H1 (cell line): ENCODE data around the gene STK40. TPM values are rescaled to one million over a fixed set of nuclear protein-coding genes. Genes with fewer than 3 reads are reported as not detected.
A peak's percentile ranks its signal among the peaks of the same experiment; 100 is the strongest.

ENCODE experiments used
- CTCF ChIA-PET: fragments of 300-600 bp; sonication (Branson Sonifier 250); formaldehyde crosslinking; loops from one replicate; lab custom pipeline; 2021; ENCODE audit not compliant: partially characterized antibody; lab: Charles Lee
- POLR2A ChIA-PET: fragments of 300-600 bp; sonication (Branson Sonifier 250); formaldehyde crosslinking; loops from one replicate; lab custom pipeline; 2021; ENCODE audit warnings: inconsistent platforms; ENCODE audit not compliant: partially characterized antibody; lab: Charles Lee
- DNase-seq, 2 experiments: peaks; one replicate each; pipeline versions ENCODE4 v3.0.0 to v3.0.0-alpha.2; 2010 to 2022; ENCODE audit warnings: low spot score in 2 of 2, low read depth in 1 of 2, mixed read lengths in 1 of 2
- FAIRE-seq: peaks from 2 replicates; lab custom pipeline; 2011; peaks lifted over from hg19 to GRCh38; lab: Jason Lieb, UNC
- H2AFZ ChIP-seq: 2 replicates; pipeline ENCODE4 v1.8.1; 2012; ENCODE audit warnings: low read length, inconsistent platforms
- H2AK5ac ChIP-seq: 2 replicates; pipeline ENCODE4 v1.6.1; 2013; ENCODE audit warnings: low read depth, low read length
- H2BK120ac ChIP-seq: replicated peaks from 2 replicates; pipeline ENCODE3; 2013; ENCODE audit warnings: low read depth, low read length, inconsistent platforms
- H2BK12ac ChIP-seq: 2 replicates; pipeline ENCODE4 v1.6.1; 2013; ENCODE audit warnings: low read depth, low read length
- H2BK15ac ChIP-seq: 2 replicates; pipeline ENCODE4 v1.6.1; 2013; ENCODE audit warnings: low read length
- H2BK20ac ChIP-seq: 2 replicates; pipeline ENCODE4 v1.6.1; 2013; ENCODE audit warnings: low read length
- H2BK5ac ChIP-seq: 2 replicates; pipeline ENCODE4 v1.6.1; 2013; ENCODE audit warnings: low read depth, low read length
- H3K14ac ChIP-seq: 2 replicates; pipeline ENCODE4 v1.6.1; 2013; ENCODE audit warnings: inconsistent platforms; ENCODE audit not compliant: insufficient read length
- H3K18ac ChIP-seq: 2 replicates; pipeline ENCODE4 v1.6.1; 2013; ENCODE audit warnings: low read length; ENCODE audit errors: extremely low read depth
- H3K23ac ChIP-seq: 2 replicates; pipeline ENCODE4 v1.6.1; 2013; ENCODE audit warnings: inconsistent platforms; ENCODE audit not compliant: insufficient read length
- H3K23me2 ChIP-seq: 2 replicates; pipeline ENCODE4 v1.6.1; 2013; ENCODE audit warnings: low read depth, low read length
- H3K27ac ChIP-seq: 2 replicates; pipeline ENCODE4 v1.6.1; 2011; ENCODE audit warnings: low read depth, low read length, inconsistent platforms
- H3K27me3 ChIP-seq, 4 experiments: replicated peaks in 1 of 4; 1 replicate in 1 of 4; 2 replicates in 3 of 4; pipeline versions ENCODE4 v1.6.1 to v1.8.1; 2011 to 2013; ENCODE audit warnings: low read length in 3 of 4, mild to moderate bottlenecking in 3 of 4, inconsistent platforms in 2 of 4, mixed read lengths in 2 of 4, moderate library complexity in 1 of 4; ENCODE audit not compliant: control insufficient read depth in 3 of 4, insufficient read depth in 3 of 4; ENCODE audit errors: extremely low read depth in 1 of 4
- H3K36me3 ChIP-seq, 4 experiments: 2 replicates each; pipeline versions ENCODE4 v1.6.1 to v1.8.1; 2011 to 2013; ENCODE audit warnings: mild to moderate bottlenecking in 4 of 4, low read length in 3 of 4, moderate library complexity in 2 of 4, control low read depth in 1 of 4, inconsistent platforms in 1 of 4; ENCODE audit not compliant: insufficient read depth in 4 of 4, control insufficient read depth in 2 of 4
- H3K4ac ChIP-seq: replicated peaks from 2 replicates; pipeline ENCODE3; 2013; ENCODE audit warnings: low read length, low read depth, mixed read lengths, inconsistent platforms; ENCODE audit not compliant: insufficient read length
- H3K4me1 ChIP-seq, 4 experiments: replicated peaks in 1 of 4; 1 replicate in 1 of 4; 2 replicates in 3 of 4; pipeline versions ENCODE4 v1.6.1 to v1.8.1; 2011 to 2013; ENCODE audit warnings: low read length in 3 of 4, inconsistent platforms in 2 of 4, mixed read lengths in 1 of 4; ENCODE audit not compliant: insufficient read depth in 4 of 4, control insufficient read depth in 3 of 4
- H3K4me2 ChIP-seq, 2 experiments: 2 replicates each; pipeline versions ENCODE4 v1.6.1 to v1.8.1; 2011 to 2013; ENCODE audit warnings: low read depth in 2 of 2, low read length in 2 of 2, control low read depth in 1 of 2, inconsistent platforms in 1 of 2, mild to moderate bottlenecking in 1 of 2; ENCODE audit not compliant: insufficient read depth in 1 of 2
- H3K4me3 ChIP-seq, 4 experiments: fragments of 200-600, 300-600 bp in 1 of 4; sonication (generic), shearing (Covaris generic), sonication (Bioruptor Twin) in 1 of 4; 2 replicates each; pipeline versions ENCODE4 v1.5.1 to v1.8.1; 2011 to 2016; ENCODE audit warnings: low read length in 4 of 4, low read depth in 3 of 4, control low read depth in 2 of 4, inconsistent platforms in 2 of 4, mild to moderate bottlenecking in 2 of 4, mixed read lengths in 1 of 4, moderate library complexity in 1 of 4; ENCODE audit not compliant: insufficient read depth in 2 of 4; ENCODE audit errors: extremely low read depth in 1 of 4
- H3K56ac ChIP-seq: replicated peaks from 2 replicates; pipeline ENCODE3; 2013; ENCODE audit warnings: low read depth, mild to moderate bottlenecking, mixed read lengths, low read length, inconsistent platforms; ENCODE audit not compliant: insufficient read length
- H3K79me1 ChIP-seq: 2 replicates; pipeline ENCODE4 v1.6.1; 2013; ENCODE audit warnings: low read depth, low read length, control low read depth
- H3K79me2 ChIP-seq, 2 experiments: 2 replicates each; pipeline versions ENCODE4 v1.6.1 to v1.8.1; 2012 to 2013; ENCODE audit warnings: low read length in 2 of 2, mild to moderate bottlenecking in 2 of 2, inconsistent platforms in 1 of 2; ENCODE audit not compliant: insufficient read depth in 2 of 2, control insufficient read depth in 1 of 2
- H3K9ac ChIP-seq, 4 experiments: replicated peaks in 1 of 4; 1 replicate in 1 of 4; 2 replicates in 3 of 4; pipeline versions ENCODE4 v1.6.1 to v1.8.1; 2011 to 2013; ENCODE audit warnings: low read depth in 3 of 4, low read length in 3 of 4, control low read depth in 2 of 4, mild to moderate bottlenecking in 2 of 4, moderate library complexity in 2 of 4, inconsistent platforms in 1 of 4; ENCODE audit errors: extremely low read depth in 1 of 4
- H3K9me3 ChIP-seq, 2 experiments: 2 replicates each; pipeline versions ENCODE4 v1.6.1 to v1.8.1; 2012 to 2013; ENCODE audit warnings: mild to moderate bottlenecking in 2 of 2, moderate library complexity in 2 of 2, control low read depth in 1 of 2, inconsistent platforms in 1 of 2, low read depth in 1 of 2, low read length in 1 of 2, mixed read lengths in 1 of 2; ENCODE audit not compliant: insufficient read depth in 2 of 2
- H4K20me1 ChIP-seq, 2 experiments: replicated peaks in 1 of 2; 2 replicates each; pipeline versions ENCODE3 to v1.8.1; 2011 to 2013; ENCODE audit warnings: inconsistent platforms in 2 of 2, low read length in 2 of 2, mild to moderate bottlenecking in 1 of 2; ENCODE audit not compliant: insufficient read depth in 2 of 2, control insufficient read depth in 1 of 2
- H4K5ac ChIP-seq: 2 replicates; pipeline ENCODE4 v1.6.1; 2013; ENCODE audit warnings: low read length, low read depth, mixed read lengths, inconsistent platforms; ENCODE audit not compliant: insufficient read length
- H4K8ac ChIP-seq: 2 replicates; pipeline ENCODE4 v1.8.0; 2013; ENCODE audit warnings: mild to moderate bottlenecking, moderate library complexity, low read length, inconsistent platforms; ENCODE audit not compliant: insufficient read depth; ENCODE audit errors: extremely low read depth
- H4K91ac ChIP-seq: replicated peaks from 2 replicates; pipeline ENCODE3; 2013; ENCODE audit warnings: low read length, mixed read lengths, inconsistent platforms; ENCODE audit not compliant: insufficient read length
- TAF7 ChIP-seq: optimal IDR thresholded peaks from 2 replicates; pipeline ENCODE3; 2011; ENCODE audit warnings: low read depth, mild to moderate bottlenecking, inconsistent platforms, low read length, moderate library complexity, borderline replicate concordance
- TEAD4 ChIP-seq: IDR thresholded peaks from 2 replicates; pipeline ENCODE4 v1.6.1; 2012; ENCODE audit warnings: low read depth, low read length, inconsistent platforms, mixed read lengths
- WGBS, 2 experiments: shearing (Covaris generic) in 1 of 2; methylation state at CpG; one replicate each; pipeline versions ENCODE4 v1.1.6 to v1.1.7; 2013 to 2015; ENCODE audit warnings: low lambda C conversion rate in 2 of 2, mixed read lengths in 2 of 2, inconsistent platforms in 1 of 2, low coverage in 1 of 2, missing lambda C conversion rate in 1 of 2; ENCODE audit not compliant: insufficient replicate concordance in 2 of 2, insufficient coverage in 1 of 2, insufficient read length in 1 of 2; ENCODE audit errors: extremely low coverage in 1 of 2, missing lambda C conversion rate in 1 of 2; 5-methylcytosine and 5-hydroxymethylcytosine counted together
- polyA plus RNA-seq, 7 experiments: library from polyadenylated mRNA; depleted of rRNA in 3 of 7; stranded (reverse) in 5 of 7; unstranded in 2 of 7; fragments of >200 nt in 5 of 7; fragments of 200-250 nt in 2 of 7; gene quantifications; 1 replicate in 5 of 7; 2 replicates in 1 of 7; 4 replicates in 1 of 7; pipeline versions ENCODE4 v1.2.1 to v1.2.3, GENCODE V29; 2011 to 2013; ENCODE audit warnings: missing spikeins in 2 of 7, mixed read lengths in 2 of 7
- total RNA-seq: library from RNA; stranded (reverse); fragmentation: NEBNext Ultra II Directional; extraction: Animal tissue kit (Norgen Biotek cat#: 25700); gene quantifications from 2 replicates; pipeline ENCODE4 v1.2.1, GENCODE V29; 2021

The STK40 gene
- total and polyA plus RNA-seq, 2 of the 8 experiments (the other 6 are each of a cell fraction or from before 2014, with no cell fraction given) = 13.6 to 28.6 TPM

DNA sequence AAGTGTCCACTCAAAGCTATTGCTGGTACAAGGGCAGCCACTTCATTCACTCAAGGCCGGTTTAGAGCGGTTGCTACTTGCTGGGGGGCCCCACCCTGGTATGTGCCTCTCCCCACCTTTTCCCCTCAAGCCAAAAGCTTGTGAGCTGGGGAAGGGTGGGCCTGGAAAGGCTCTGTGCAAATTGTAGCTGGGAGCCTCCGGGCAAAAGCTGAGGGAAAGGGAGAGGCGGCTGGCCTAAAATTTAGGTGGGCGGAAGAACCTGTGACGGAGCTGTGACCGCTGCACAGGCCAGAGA lies 79.9 kb downstream of the STK40 start:
- H4K5ac ChIP-seq = no peak overlapping the region
- POLR2A ChIA-PET = interaction anchor here (0.8 to 6.8 kb wide), 21 partner anchors 8 to 157 kb away, joined by 3 to 130 read pairs (median 4); partner anchors contain the start of genes EVA1B, LSM10, MAP7D1 and THRAP3

More for the DNA sequence above, 79.9 kb downstream of the STK40 start:
- peak overlapping the region; percentile 65 to 69 for H3K4me2 ChIP-seq
- peak overlapping the region; percentile 62 to 87 (median 72); a peak in 6 of 8 replicates for H3K4me3 ChIP-seq
- no peaks in the 10 kb centered on the region for H3K9me3 ChIP-seq
- no peak overlapping the region for H3K9ac ChIP-seq
- no peak for FAIRE-seq
- H3K27ac ChIP-seq = no peak overlapping the region
- no peak overlapping the region for H2AK5ac ChIP-seq
- H3K79me2 ChIP-seq = no peaks in the 10 kb centered on the region
- H3K79me1 ChIP-seq = no peaks in the 10 kb centered on the region; the same call in 1 of the 2 replicates
- H3K18ac ChIP-seq = no peak overlapping the region; the same call in 1 of the 2 replicates
- H3K4ac ChIP-seq = no peak overlapping the region
- no peak overlapping the region for H2BK15ac ChIP-seq
- no peak overlapping the region; the same call in 1 of the 2 replicates for H2BK12ac ChIP-seq
- H4K8ac ChIP-seq = no peak overlapping the region
- TF ChIP-seq TAF7 (no peak), TEAD4 (peak; percentile 59; the same call in 1 of the 2 replicates)
- 33% methylated on average over 7 of the region's 7 CpGs; no CpG with 5 or more reads in 1 of the 2 experiments for WGBS, 2 experiments
- H3K14ac ChIP-seq = no peak overlapping the region
- peaks cover 6% of the 10 kb centered on the region for H3K23me2 ChIP-seq
- peaks cover 0 to 9% (median 6%) of the 10 kb centered on the region in 4 experiments; a peak in 6 of 7 replicates for H3K4me1 ChIP-seq
- CTCF ChIA-PET = interaction anchor here (1.1 to 2.8 kb wide), 9 partner anchors 18 to 209 kb away, joined by 3 to 12 read pairs (median 5); no protein-coding TSS in a partner anchor
- H3K36me3 ChIP-seq = peaks cover 16 to 33% (median 28%) of the 10 kb centered on the region in 4 experiments
- H4K91ac ChIP-seq = no peak overlapping the region
- H3K56ac ChIP-seq = no peak overlapping the region
- H2BK20ac ChIP-seq = no peak overlapping the region
- no peak for DNase-seq
- H4K20me1 ChIP-seq = peaks cover 0 to 10% of the 10 kb centered on the region in 2 experiments
- H2AFZ ChIP-seq = no peak overlapping the region
- H3K27me3 ChIP-seq = no peaks in the 10 kb centered on the region
- no peak overlapping the region for H2BK5ac ChIP-seq
- no peak overlapping the region for H2BK120ac ChIP-seq
- H3K23ac ChIP-seq = no peak overlapping the region
